ENCODE data around the gene EPB41.

- no peak for TF ChIP-seq CTCF (IDR thresholded peaks at IDR 0.05)
- no peak for TF ChIP-seq POLR2AphosphoS5 (IDR thresholded peaks at IDR 0.05)
- TF ChIP-seq POLR2A (IDR thresholded peaks at IDR 0.05), result no peak
Observed at GRCh38 chr1:28950006-28950405, 35.6 kb downstream of the EPB41 start.

Data from sigmoid colon (tissue), 4 donors.